Subcutaneous abdominal adipose tissue (tissue), 5 donors: Measurements from ENCODE around the gene PLEKHA5.

Experiments used
- H3K27ac ChIP-seq: one replicate; pipeline ENCODE4 v1.7.0; 2013; ENCODE audit warnings: low read depth, mild to moderate bottlenecking, inconsistent platforms, low read length, moderate library complexity
- H3K27me3 ChIP-seq, 5 donors: one replicate each; pipeline ENCODE4 v1.7.0; 2013; ENCODE audit warnings: low read length in 5 of 5, inconsistent platforms in 1 of 5; ENCODE audit not compliant: control insufficient read depth in 5 of 5, insufficient read depth in 4 of 5
- H3K36me3 ChIP-seq, 5 donors: one replicate each; pipeline ENCODE4 v1.7.0; 2013; ENCODE audit warnings: low read length in 5 of 5; ENCODE audit not compliant: control insufficient read depth in 5 of 5, insufficient read depth in 5 of 5
- H3K4me1 ChIP-seq, 5 donors: one replicate each; pipeline ENCODE4 v1.7.0; 2013; ENCODE audit warnings: low read length in 5 of 5, mild to moderate bottlenecking in 3 of 5, moderate library complexity in 1 of 5; ENCODE audit not compliant: control insufficient read depth in 5 of 5, insufficient read depth in 5 of 5
- H3K4me3 ChIP-seq, 5 donors: one replicate each; pipeline ENCODE4 v1.7.0; 2013; ENCODE audit warnings: low read length in 5 of 5, low read depth in 1 of 5
- H3K9ac ChIP-seq, 5 donors: one replicate each; pipeline ENCODE4 v1.7.0; 2013; ENCODE audit warnings: low read length in 5 of 5, mild to moderate bottlenecking in 4 of 5, moderate library complexity in 3 of 5
- H3K9me3 ChIP-seq, 5 donors: one replicate each; pipeline ENCODE4 v1.7.0; 2013; ENCODE audit warnings: low read length in 5 of 5; ENCODE audit not compliant: control insufficient read depth in 5 of 5
- donor health status: healthy.
- donor health status: healthy.
- donor health status: healthy.
- donor health status: healthy.
- donor health status: healthy.

Gene PLEKHA5

GRCh38 chr12:19246933-19247332, 117.4 kb downstream of the PLEKHA5 start:
- H3K9me3 ChIP-seq: no peaks in the 10 kb centered on the region
- no peaks in the 10 kb centered on the region for H3K27me3 ChIP-seq
- no peak overlapping the region for H3K4me3 ChIP-seq
- no peak overlapping the region for H3K9ac ChIP-seq
- no peak overlapping the region for H3K27ac ChIP-seq
- H3K4me1 ChIP-seq: peaks cover 0 to 26% (median 17%) of the 10 kb centered on the region in 5 donors
- no peaks in the 10 kb centered on the region for H3K36me3 ChIP-seq

GRCh38 chr12:19248929-19249602, 119.5 kb downstream of the PLEKHA5 start:
- no peak overlapping the region for H3K27ac ChIP-seq
- no peak overlapping the region for H3K9ac ChIP-seq
- no peaks in the 10 kb centered on the region for H3K27me3 ChIP-seq
- H3K4me3 ChIP-seq: no peak overlapping the region
- no peaks in the 10 kb centered on the region for H3K9me3 ChIP-seq
- no peaks in the 10 kb centered on the region for H3K36me3 ChIP-seq
- H3K4me1 ChIP-seq: peaks cover 0 to 8% (median 6%) of the 10 kb centered on the region in 5 donors

GRCh38 chr12:19251481-19252132, 122.1 kb downstream of the PLEKHA5 start:
- no peaks in the 10 kb centered on the region for H3K27me3 ChIP-seq
- no peaks in the 10 kb centered on the region for H3K4me1 ChIP-seq
- H3K9ac ChIP-seq: no peak overlapping the region
- no peak overlapping the region for H3K27ac ChIP-seq
- no peak overlapping the region for H3K4me3 ChIP-seq
- H3K9me3 ChIP-seq: no peaks in the 10 kb centered on the region
- H3K36me3 ChIP-seq: no peaks in the 10 kb centered on the region

GRCh38 chr12:19260135-19260534, 130.6 kb downstream of the PLEKHA5 start:
- Histone ChIP-seq H3K27me3 (no peaks in the 10 kb centered on the region), H3K4me1 (no peaks in the 10 kb centered on the region), H3K27ac (no peak overlapping the region), H3K9ac (no peak overlapping the region), H3K4me3 (no peak overlapping the region), H3K36me3 (peaks cover 0 to 8% (median 0%) of the 10 kb centered on the region in 5 donors), H3K9me3 (no peaks in the 10 kb centered on the region)

- no peaks in the 10 kb centered on the region for H3K9me3 ChIP-seq
- no peak overlapping the region for H3K9ac ChIP-seq
- no peaks in the 10 kb centered on the region for H3K4me1 ChIP-seq
- H3K36me3 ChIP-seq: peaks cover 0 to 8% (median 0%) of the 10 kb centered on the region in 5 donors
- H3K27ac ChIP-seq: no peak overlapping the region
- H3K4me3 ChIP-seq: no peak overlapping the region
- no peaks in the 10 kb centered on the region for H3K27me3 ChIP-seq
These were observed 132.2 kb downstream of the PLEKHA5 start for GRCh38 chr12:19261773-19262172.

- Histone ChIP-seq H3K9ac (no peak overlapping the region), H3K4me3 (no peak overlapping the region), H3K27me3 (no peaks in the 10 kb centered on the region), H3K36me3 (peaks cover 0 to 8% (median 0%) of the 10 kb centered on the region in 5 donors), H3K9me3 (no peaks in the 10 kb centered on the region), H3K27ac (no peak overlapping the region), H3K4me1 (no peaks in the 10 kb centered on the region)
These were observed 134.1 kb downstream of the PLEKHA5 start for GRCh38 chr12:19263672-19264071.

- no peak overlapping the region for H3K4me3 ChIP-seq
- no peak overlapping the region for H3K27ac ChIP-seq
- H3K9me3 ChIP-seq: no peaks in the 10 kb centered on the region
- no peaks in the 10 kb centered on the region for H3K27me3 ChIP-seq
- H3K9ac ChIP-seq: no peak overlapping the region
- H3K36me3 ChIP-seq: peaks cover 5 to 10% (median 9%) of the 10 kb centered on the region in 5 donors
- peaks cover 0 to 9% (median 5%) of the 10 kb centered on the region in 5 donors for H3K4me1 ChIP-seq
These were observed 144.2 kb downstream of the PLEKHA5 start for GRCh38 chr12:19273482-19274330.

GRCh38 chr12:19276767-19277166, 147.2 kb downstream of the PLEKHA5 start:
- Histone ChIP-seq H3K9me3 (no peaks in the 10 kb centered on the region), H3K27me3 (no peaks in the 10 kb centered on the region), H3K4me3 (no peak overlapping the region), H3K9ac (no peak overlapping the region), H3K36me3 (peaks cover 0 to 9% (median 7%) of the 10 kb centered on the region in 5 donors), H3K4me1 (peaks cover 0 to 9% (median 5%) of the 10 kb centered on the region in 5 donors), H3K27ac (no peak overlapping the region)

- Histone ChIP-seq H3K9ac (no peak overlapping the region), H3K4me3 (no peak overlapping the region), H3K4me1 (peaks cover 0 to 9% (median 5%) of the 10 kb centered on the region in 5 donors), H3K36me3 (peaks cover 0 to 9% (median 7%) of the 10 kb centered on the region in 5 donors), H3K27me3 (no peaks in the 10 kb centered on the region), H3K9me3 (no peaks in the 10 kb centered on the region), H3K27ac (no peak overlapping the region)
These were observed 148.2 kb downstream of the PLEKHA5 start for GRCh38 chr12:19277711-19278110.

GRCh38 chr12:19278407-19278806, 148.9 kb downstream of the PLEKHA5 start:
- H3K27me3 ChIP-seq: no peaks in the 10 kb centered on the region
- no peak overlapping the region for H3K4me3 ChIP-seq
- H3K27ac ChIP-seq: no peak overlapping the region
- H3K9me3 ChIP-seq: no peaks in the 10 kb centered on the region
- H3K36me3 ChIP-seq: peaks cover 2 to 13% (median 10%) of the 10 kb centered on the region in 5 donors
- H3K9ac ChIP-seq: no peak overlapping the region
- H3K4me1 ChIP-seq: peaks cover 0 to 7% (median 5%) of the 10 kb centered on the region in 5 donors
